Left cardiac atrium (tissue), 4 donors: ENCODE measurements around the gene MLLT1. TPM values are rescaled to one million over a fixed set of nuclear protein-coding genes. Genes with fewer than 3 reads are reported as not detected.
"Not testable (repeated sequence)": the region's sequence is repeated elsewhere in the genome, so short reads cannot be mapped to it uniquely, and the experiment has no call there.

Experiments
- ATAC-seq, 2 donors: fragments of 200-7000 bp; cut with Tn5 transposase; one replicate each; pipeline ENCODE4 v1.9.1; 2020; ENCODE audit warnings: mild to moderate bottlenecking in 2 of 2, moderate library complexity in 2 of 2
- DNase-seq: peaks from one replicate; pipeline ENCODE4 v3.0.0-alpha.2; 2020
- intact Hi-C, 2 donors: fragments of 100-400 bp; cut with DNase I; formaldehyde crosslinking; loops; one replicate each; pipeline versions ENCODE4 v1.14.1 to v1.15.1; 2022 to 2023
- long read RNA-seq: library from polyadenylated mRNA; unstranded; transcript quantifications from one replicate; pipeline ENCODE4 v2.0.0, GENCODE V29; 2021
- total RNA-seq, 2 donors: library from RNA; stranded (reverse); fragmentation: NEBNext Ultra II Directional; extraction: Animal tissue kit (Norgen Biotek cat#: 25700); gene quantifications; one replicate each; pipeline ENCODE4 v1.2.1, GENCODE V29; 2021
- donor health status: DM: no; HTN: yes; CAD: no.
- donor health status: DM: no; HTN: yes; CAD: no; lungs with severe emphysema.
- donor health status: DM: yes; HTN: yes; CAD: no.
- donor health status: Dilated cardiomyopathy.

Gene MLLT1
- total RNA-seq: 10 to 100 TPM; 40.1 to 51.4 TPM
- long read RNA-seq, partial matches to known transcripts: 9 of 82 reads
- long read RNA-seq, other reads (novel, unspliced or antisense): 72 of 82 reads

DNA sequence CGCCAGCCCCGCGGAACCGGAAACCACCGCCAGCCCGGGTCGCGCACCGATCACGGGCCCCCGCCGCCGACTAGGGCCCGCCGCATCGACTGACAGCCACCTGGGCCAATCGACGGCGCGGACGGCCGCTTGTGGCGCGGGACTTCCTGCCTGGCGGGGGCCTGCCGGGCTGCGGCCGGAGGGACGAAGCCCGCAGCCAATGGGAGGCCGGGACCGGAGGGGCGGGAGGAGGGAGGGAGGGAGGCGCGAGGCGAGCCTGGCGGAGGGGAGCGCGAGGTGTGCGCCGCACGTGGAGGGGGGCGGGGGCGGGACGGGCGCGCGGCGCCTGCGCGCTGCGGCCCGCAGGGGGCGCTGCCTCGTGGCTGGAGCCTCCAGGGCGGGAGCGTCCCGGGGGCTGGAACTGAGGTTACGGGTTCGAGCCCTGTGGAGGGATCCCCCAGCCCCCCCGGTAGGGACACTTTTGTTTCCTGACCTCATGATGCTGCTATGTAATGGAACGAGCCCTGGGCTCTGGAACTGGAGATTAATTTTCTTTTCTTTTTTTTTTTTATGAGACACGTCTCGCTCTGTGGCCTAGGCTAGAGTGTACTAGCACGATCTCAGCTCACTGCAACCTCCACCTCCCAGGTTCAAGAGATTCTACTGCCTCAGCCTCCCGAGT lies at the start of gene MLLT1:
MLLT1 (minus strand) TSS at position 45 of the 661 bp plus-strand sequence. CDS start 191 bp downstream, outside the sequence.
- peak; percentile 97 to 98 for ATAC-seq
- intact Hi-C loops: loop anchor here (5.0 to 10.0 kb wide), 4 partner anchors 55 to 235 kb away; no protein-coding TSS in a partner anchor
- peak; percentile 97 for DNase-seq

GRCh38 chr19:6326815-6327214 lies 47.0 kb upstream of the MLLT1 start:
- no peak for DNase-seq
- no peak for ATAC-seq

DNA sequence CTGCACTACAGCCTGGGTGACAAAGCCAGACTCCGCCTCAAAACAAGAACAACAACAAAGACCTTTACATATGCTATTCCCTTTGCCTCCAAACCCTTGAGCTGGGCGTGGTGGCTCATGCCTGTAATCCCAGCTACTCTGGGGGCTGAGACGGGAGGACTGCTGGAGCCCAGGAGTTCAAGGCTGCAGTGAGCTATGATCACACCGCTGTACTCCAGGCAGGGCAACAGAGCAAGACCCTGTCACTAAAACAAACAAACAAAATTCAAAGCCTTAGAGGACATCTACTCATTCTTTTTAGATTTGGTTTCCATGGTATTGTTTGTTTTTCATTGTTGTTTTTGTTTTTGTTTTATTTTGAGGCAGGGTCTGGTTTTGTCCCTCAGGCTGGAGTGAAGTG lies 45.8 kb upstream of the MLLT1 start:
- intact Hi-C loops: no loop called here
- ATAC-seq (no peak), DNase-seq (no peak)

More at GRCh38 chr19:6326815-6327214, 47.0 kb upstream of the MLLT1 start:
- intact Hi-C loops: no loop called here

DNA sequence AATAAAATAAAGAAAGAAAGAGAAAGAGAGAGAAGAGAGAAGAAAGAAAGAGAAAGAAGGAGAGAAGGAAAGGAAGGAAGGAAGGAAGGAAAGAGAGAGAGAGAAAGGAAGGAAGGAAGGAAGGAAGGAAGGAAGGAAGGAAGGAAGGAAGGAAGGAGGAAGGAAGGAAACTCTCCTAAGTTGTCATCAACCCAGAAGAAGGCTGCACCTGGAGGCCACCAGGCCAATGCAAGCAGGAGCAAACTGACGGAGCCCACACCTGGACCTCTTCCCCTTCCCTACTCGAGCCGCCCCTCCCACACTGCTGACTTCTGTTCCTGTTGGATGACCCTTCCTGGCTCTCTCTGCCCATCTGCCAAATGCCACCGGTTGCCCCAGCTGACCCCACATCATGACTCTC lies 45.0 kb upstream of the MLLT1 start:
- intact Hi-C loops: no loop called here
- ATAC-seq (no peak), DNase-seq (no peak)

DNA sequence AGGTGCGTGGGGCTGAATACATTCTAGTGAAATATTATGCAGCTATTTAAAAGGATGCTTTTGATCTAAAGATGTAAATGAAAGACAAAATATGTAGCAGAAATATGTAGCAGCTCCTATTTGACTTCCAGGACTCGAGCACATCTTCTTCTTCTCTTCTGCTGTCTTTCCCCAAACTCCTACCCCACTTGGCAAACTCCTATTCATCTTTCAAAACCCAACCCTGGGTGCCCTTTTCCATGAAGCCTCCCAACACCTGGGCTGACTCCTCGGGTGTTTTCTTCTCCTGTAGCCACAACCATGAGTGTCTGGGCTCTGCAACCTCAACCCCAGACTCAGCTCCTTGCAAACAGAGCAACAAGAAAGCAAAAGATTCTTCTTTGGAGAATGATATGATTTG lies 42.5 kb upstream of the MLLT1 start:
- ATAC-seq: no peak
- intact Hi-C loops: no loop called here
- DNase-seq: no peak

GRCh38 chr19:6319376-6319775 lies 39.6 kb upstream of the MLLT1 start:
- ATAC-seq (no peak), DNase-seq (no peak)
- intact Hi-C loops: no loop called here

DNA sequence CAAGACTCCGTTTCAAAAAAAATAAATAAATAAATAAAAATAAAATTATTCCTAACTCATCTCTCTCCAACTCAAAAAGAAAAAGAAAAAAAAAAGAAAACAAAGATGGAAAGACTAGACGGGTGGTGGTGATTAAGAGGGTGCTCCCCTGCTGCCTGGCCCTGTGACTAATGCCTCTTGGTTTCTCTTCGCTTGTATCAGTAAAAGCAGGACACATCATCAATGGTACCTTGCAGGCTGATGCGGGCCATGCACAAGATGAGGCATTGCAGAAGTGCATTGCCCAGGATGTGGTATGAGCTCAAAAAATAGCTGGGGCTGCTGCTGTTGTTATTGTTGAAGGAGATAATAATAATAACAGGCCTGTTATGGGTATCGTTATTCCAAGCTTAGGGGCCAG lies 39.0 kb upstream of the MLLT1 start:
- ATAC-seq: no peak
- DNase-seq: no peak
- intact Hi-C loops: no loop called here

DNA sequence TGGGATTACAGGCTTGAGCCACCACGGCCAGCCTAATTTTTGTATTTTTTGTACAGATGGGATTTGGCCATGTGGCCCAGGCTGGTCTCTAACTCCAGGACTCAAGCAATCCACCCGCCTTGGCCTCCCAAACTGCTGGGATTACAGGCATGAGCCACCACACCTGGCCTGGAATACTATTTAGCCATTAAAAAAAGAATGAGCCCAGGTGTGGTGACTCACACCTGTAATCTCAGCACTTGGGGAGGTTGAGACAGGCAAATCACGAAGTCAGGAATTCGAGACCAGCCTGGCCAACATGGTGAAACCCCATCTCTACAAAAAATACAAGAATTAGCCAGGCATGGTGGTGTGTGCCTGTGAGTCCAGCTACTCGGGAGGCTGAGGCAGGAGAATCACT lies 35.9 kb upstream of the MLLT1 start:
- DNase-seq, ATAC-seq, intact Hi-C loops: not testable (repeated sequence)

GRCh38 chr19:6313398-6313969 lies 33.7 kb upstream of the MLLT1 start:
- no peak for ATAC-seq
- intact Hi-C loops: no loop called here
- no peak for DNase-seq

DNA sequence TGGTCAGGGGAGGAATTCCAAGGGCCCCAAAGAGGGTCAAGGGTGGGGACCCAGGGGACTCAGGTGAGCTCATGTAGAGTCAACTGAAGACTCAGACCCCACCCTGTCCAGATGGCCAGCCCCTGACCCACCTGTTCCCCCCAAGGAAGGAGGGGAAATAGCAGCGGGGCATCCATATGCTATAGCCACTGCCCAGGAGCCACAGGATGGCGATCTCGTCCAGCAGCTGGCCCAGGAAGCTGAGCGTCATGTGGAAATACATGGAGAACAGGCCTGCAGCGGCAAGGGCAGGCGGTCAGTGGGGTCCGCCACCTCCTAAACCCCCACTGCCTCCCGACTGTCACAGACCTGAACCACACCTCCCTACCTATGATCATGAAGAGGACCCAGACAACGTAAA lies 32.2 kb upstream of the MLLT1 start:
- intact Hi-C loops: no loop called here
- DNase-seq (no peak), ATAC-seq (no peak)

GRCh38 chr19:6298413-6298812 lies 18.6 kb upstream of the MLLT1 start:
- intact Hi-C loops: loop anchor here (2.0 to 5.0 kb wide), 4 partner anchors 80 to 171 kb away; no protein-coding TSS in a partner anchor
- DNase-seq (no peak), ATAC-seq (no peak)

DNA sequence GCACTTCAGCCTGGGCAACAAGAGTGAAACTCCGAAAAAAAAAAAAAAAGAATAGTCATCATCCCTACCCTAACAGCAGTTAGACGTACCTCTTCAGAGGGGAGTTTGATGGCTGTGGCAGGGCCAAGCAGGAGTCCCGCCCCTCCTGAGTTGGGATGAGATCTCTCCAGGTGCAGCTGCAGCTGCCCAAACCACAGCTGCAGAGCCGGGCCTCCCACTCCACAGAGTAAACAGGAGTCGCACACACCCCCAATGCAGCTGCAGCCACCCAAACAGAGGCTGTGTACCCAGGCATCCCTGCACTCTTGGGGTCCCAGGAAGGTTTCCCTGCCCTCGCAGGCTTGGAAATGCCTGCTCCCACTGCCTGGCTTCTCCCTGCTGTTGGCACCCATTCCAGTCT lies 17.4 kb upstream of the MLLT1 start:
- intact Hi-C loops: loop anchor here in 1 of 2 donors (5.0 kb wide), 2 partner anchors 80 to 170 kb away; no protein-coding TSS in a partner anchor
- no peak for ATAC-seq
- no peak for DNase-seq

DNA sequence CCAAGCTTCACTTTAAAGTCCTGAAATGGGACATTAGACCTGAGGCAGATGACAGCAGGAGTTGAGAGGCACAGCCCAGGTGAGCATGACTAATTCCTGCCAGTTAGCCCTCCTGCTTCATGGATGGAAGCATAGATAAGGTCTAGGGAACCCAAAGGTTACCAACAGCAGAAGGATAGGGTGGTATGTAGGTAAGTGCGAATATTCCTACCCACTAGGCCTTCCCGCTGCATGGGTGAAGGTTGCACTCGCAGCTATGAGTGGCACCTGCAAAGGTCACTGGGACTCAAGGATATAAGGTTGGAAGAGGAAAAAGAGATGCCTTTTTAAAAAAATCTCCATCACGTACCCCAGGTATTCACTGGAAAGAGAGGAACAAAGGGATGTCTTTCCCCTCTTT lies 12.2 kb upstream of the MLLT1 start:
- no peak for ATAC-seq
- intact Hi-C loops: no loop called here

GRCh38 chr19:6288737-6289136 lies 9.0 kb upstream of the MLLT1 start:
- intact Hi-C loops: loop anchor here in 1 of 2 donors (10.0 kb wide), 1 partner anchor 244 kb away; no protein-coding TSS in a partner anchor
- ATAC-seq (no peak), DNase-seq (no peak)

More for the DNA sequence above, 12.2 kb upstream of the MLLT1 start:
- no peak for DNase-seq

DNA sequence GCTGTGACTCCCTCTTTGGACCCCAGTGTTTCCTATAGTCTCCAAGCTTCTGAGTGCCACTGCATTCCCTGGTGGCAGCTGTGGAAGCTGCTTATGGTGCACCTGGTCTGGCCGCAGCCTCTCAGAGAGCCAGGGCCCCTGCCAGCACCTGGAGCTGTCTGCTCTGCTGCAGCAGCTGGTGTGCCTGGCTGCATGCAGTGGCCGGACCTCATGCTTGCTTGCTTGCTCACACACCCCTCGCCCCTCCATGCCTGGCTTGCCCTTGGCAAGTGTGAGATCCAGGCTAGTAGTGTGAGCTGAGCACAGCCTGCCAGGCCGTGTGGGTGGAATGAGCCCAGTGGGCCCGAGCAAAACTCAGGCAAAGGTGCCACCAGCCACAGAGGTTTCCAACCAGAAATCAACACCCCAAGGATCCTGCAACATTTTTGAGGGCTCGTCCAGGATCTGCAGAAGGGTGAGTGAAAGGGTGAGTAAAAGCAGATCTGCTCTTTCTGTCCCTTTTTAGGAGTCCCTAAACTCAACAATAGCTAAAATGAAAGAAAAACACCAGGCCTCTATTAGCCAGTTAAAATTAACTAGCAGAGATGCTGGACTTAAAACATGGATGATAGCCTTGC lies 7.6 kb upstream of the MLLT1 start:
- intact Hi-C loops: loop anchor here in 1 of 2 donors (10.0 kb wide), 1 partner anchor 243 kb away; no protein-coding TSS in a partner anchor
- DNase-seq (no peak), ATAC-seq (no peak)

GRCh38 chr19:6286676-6287075 lies 6.9 kb upstream of the MLLT1 start:
- no peak for DNase-seq
- ATAC-seq: no peak
- intact Hi-C loops: loop anchor here in 1 of 2 donors (10.0 kb wide), 1 partner anchor 242 kb away; no protein-coding TSS in a partner anchor

DNA sequence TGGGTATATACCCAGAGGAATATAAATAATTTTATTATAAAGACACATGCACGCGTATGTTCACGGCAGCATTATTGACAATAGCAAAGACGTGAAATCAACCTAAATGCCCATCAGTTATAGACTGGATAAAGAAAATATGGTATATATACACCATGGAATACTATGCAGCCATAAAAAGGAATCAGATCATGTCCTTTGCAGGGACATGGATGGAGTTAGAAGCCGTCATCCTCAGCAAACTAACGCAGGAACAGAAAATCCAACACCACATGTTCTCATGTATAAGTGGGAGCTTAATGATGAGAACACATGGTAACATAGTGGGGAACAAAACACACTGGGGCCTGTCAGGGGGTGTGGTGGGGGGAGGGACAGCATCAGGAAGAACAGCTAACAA lies 2.6 kb upstream of the MLLT1 start:
- ATAC-seq, DNase-seq: not testable (repeated sequence)
- intact Hi-C loops: loop anchor here in 1 of 2 donors (10.0 kb wide), 1 partner anchor 238 kb away; no protein-coding TSS in a partner anchor

DNA sequence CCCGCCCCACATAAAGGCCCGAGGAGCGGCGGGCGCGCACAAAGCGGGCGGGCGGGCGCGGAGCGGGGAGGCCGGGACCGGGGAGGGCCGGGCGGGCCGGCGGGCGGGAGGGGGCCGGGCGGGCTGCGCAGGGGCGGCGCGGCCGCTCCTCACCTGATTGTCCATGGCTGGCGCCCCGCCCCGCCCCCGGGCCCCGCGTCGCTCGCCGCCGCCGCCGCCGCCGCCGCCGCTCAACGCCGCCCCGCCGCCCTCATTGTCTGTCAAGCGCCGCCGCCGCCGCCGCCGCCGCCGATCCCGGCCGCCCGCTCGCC lies 200 bp downstream of the MLLT1 start:
- peak in 1 of 2 donors; percentile 1 for ATAC-seq
- intact Hi-C loops: loop anchor here (5.0 to 10.0 kb wide), 3 partner anchors 55 to 215 kb away; no protein-coding TSS in a partner anchor
- no peak for DNase-seq

GRCh38 chr19:6278740-6279619 lies 795 bp downstream of the MLLT1 start:
- no peak for ATAC-seq
- no peak for DNase-seq
- intact Hi-C loops: loop anchor here (5.0 to 10.0 kb wide), 3 partner anchors 54 to 214 kb away; no protein-coding TSS in a partner anchor
